Measurements from ENCODE around the gene SPATS2L. TPM values are rescaled to one million over a fixed set of nuclear protein-coding genes. Genes with fewer than 3 reads are reported as not detected.

Gene SPATS2L
- 150 and 154 TPM in 2 replicates for total RNA-seq (2014; rRNA removed; shearing (Covaris generic))

DNA sequence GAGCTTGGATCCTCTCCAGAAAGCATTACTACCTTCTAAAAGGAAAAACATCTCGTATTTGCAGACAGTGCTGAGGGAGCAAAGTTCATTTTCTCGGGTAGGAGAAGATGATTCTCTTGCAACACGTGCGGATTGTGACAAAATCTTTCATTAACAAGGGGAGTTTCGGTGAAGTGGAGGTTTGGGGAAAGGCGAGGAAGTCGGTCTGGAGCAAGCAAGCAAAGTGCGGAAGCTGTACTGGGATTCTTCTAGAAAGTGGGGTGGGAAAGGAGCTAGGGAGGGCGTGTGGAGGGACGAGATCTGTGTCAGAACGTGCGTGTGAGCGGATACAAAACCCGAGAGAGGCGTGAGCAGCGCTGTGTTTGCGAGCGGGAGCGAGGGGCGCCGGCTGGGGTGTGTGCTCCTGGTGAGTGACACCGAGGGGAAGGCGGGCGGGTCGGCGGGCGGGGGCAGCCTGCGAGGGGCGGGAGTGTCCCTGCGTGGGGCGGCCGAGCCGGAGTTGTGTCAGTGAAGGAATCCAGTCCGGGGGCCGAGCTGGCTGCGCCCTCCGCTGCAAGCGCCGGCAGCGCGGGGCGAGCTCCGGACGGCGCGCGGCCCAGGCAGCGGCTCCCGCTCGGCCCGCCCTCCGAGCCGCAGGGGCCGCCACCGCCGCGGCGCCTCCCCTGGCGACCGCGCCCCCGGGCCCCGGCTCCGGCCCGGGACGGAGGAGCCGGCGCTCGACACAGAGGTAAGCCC is at the start of gene SPATS2L:
Gene SPATS2L (plus strand): TSS at position 498 of the 735 bp plus-strand sequence. CDS start 82,552 bp downstream, outside the sequence.
- DNase-seq (ENCODE audit: low spot score) = peak; percentile 69

GRCh38 chr2:200257570-200257969 is 48.9 kb upstream of the SPATS2L start:
- DNase-seq (ENCODE audit: low spot score) = no peak

DNA sequence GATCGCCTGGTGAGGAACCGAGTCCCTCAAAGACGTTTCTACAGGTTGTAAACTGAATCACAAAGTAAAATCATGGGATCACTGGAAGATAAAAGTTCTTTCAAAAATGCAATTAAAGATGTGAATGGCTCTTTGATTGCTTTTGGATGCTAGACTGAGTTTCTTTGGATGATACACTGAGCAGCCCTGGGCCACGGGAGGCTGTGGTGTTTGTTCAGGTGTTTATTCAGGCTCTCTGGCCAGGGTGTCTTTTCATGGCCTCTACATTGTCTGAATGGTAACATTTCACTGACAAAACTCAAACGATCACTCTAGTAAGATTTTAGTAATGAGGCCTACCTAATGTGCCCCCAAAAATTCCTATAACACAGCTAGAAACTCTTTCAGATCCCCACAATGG is 48.4 kb upstream of the SPATS2L start:
- no peak for DNase-seq (ENCODE audit: low spot score)

GRCh38 chr2:200258881-200259576 is 47.5 kb upstream of the SPATS2L start:
- DNase-seq (ENCODE audit: low spot score) = no peak

GRCh38 chr2:200259577-200259957 is 46.9 kb upstream of the SPATS2L start:
- no peak for DNase-seq (ENCODE audit: low spot score)

DNA sequence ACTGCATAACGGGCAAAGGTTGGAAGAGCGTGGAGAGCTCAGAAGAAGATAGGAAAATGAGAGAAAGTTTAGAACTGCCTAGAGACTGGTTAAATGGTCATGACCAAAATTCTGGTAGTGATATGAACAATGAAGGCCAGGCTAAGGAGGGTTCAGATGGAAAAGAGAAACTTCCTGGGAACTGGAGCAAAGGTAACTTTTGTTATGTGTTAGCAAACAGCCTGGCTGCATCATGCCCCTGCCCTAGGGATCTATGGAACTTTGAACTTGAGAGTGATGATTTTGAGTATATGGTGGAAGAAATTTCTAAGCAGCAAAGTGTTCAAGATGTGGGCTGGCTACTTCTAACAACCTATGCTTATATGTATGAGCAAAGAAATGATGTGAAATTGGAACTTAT is 44.4 kb upstream of the SPATS2L start:
- no peak for DNase-seq (ENCODE audit: low spot score)

DNA sequence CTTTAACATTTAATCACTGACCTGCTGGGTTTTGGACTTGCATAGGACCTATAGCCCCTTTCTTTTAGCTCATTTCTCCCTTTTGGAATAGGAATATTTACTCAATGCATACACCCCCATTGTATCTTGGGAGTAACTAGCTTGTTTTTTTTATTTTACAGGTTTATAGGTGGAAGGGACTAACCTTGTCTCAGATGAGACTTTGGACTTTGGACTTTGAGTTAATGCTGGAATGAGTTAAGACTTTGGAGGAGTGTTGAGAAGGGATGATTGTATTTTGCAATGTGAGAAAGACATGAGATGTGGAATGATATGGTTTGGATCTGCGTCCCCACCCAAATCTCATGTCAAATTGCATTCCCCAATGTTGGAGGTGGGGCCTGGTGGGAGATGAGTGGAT is 43.2 kb upstream of the SPATS2L start:
- no peak for DNase-seq (ENCODE audit: low spot score)

GRCh38 chr2:200264631-200265030 is 41.9 kb upstream of the SPATS2L start:
- no peak for DNase-seq (ENCODE audit: low spot score)

DNA sequence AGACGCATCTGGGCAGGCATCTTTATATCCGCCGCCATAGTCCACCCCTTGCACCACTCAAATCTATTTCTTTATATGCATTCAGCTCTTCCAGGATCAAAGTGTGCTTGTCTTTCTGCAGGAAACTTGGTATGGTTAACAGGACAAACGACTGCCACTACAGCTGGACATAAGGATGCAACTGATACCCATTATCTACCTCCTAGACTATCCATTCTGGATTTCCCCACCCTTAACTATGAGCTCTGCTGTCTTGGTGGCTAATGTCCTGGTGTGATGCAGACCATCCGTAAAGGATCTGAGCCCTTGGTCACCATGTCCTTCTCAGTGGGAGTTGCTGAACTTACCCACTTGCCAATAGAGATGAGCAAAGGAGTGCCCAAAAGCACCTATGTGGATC is 40.1 kb upstream of the SPATS2L start:
- DNase-seq (ENCODE audit: low spot score) = no peak

GRCh38 chr2:200267350-200267749 is 39.1 kb upstream of the SPATS2L start:
- DNase-seq (ENCODE audit: low spot score) = no peak

- no peak for DNase-seq (ENCODE audit: low spot score)
Observed at GRCh38 chr2:200270732-200271131, 35.8 kb upstream of the SPATS2L start.

GRCh38 chr2:200272320-200272719 is 34.2 kb upstream of the SPATS2L start:
- DNase-seq (ENCODE audit: low spot score) = no peak

GRCh38 chr2:200274116-200275075 is 32.1 kb upstream of the SPATS2L start:
- DNase-seq (ENCODE audit: low spot score) = no peak

GRCh38 chr2:200275295-200276013 is 31.0 kb upstream of the SPATS2L start:
- no peak for DNase-seq (ENCODE audit: low spot score)

DNA sequence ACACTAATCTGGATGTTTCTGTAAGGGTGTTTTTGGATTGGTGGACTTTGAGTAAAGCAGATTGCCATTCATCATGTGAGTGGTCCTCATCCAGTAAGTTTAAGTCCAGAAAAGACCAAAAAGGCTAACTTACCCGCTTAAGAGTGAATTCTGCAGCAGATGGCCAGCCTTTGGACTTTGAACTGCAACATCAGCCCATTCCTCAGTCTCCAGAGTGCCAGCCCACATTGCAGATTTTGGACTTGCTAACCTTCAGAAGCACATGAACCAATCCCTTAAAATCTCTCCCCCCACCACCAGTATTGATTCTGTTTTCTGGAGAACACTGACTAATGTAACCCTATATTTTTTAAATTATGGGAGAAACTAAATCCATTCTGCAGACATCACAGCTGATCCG is 30.0 kb upstream of the SPATS2L start:
- DNase-seq (ENCODE audit: low spot score) = no peak

DNA sequence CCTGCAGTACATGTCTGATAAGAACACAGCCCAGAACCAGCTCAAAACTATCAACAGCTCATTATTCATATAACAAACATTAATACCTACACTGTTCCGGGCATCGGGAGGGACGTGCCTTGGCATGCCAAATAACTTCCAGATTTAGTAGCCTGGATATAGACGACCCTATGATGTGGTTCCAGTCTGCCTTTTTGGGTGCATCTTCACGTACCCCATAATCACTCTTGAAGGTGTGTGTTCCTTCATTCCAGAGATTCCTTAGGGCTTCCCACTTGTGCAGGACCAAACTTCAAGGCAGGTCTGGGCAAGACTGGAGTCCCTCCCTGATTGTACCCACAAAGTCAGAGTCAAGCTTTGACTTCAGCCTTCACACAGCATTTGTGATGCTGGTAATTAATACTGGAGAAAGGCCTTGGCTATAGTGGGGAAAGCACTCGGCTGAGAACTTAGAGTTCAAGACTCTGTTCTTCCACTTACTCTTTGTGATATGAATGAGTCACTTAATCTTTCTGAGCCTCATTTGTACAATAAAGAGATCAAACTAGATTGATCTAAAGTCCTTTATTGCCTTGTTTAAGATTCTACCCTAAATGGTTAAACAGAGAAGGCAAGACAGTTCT is 27.7 kb upstream of the SPATS2L start:
- DNase-seq (ENCODE audit: low spot score) = no peak

DNA sequence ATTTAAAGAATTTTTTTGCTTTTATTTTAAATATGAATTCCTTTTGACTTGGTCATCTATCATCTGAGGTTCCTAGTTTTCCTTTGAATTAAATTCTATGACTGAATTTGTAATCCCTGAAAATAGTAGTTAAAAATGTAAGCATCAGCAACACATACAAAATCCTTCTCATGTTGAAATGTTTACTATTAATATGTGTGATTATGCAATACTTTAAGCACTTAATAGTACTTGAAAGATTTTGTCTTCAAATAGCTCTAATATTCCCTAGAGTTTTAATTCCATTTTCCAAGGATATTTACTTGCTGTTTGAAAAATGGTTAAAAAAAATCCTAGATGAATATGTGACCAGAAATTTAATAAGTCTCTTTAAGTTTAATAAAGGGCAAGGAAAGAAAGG is 26.6 kb upstream of the SPATS2L start:
- no peak for DNase-seq (ENCODE audit: low spot score)

DNA sequence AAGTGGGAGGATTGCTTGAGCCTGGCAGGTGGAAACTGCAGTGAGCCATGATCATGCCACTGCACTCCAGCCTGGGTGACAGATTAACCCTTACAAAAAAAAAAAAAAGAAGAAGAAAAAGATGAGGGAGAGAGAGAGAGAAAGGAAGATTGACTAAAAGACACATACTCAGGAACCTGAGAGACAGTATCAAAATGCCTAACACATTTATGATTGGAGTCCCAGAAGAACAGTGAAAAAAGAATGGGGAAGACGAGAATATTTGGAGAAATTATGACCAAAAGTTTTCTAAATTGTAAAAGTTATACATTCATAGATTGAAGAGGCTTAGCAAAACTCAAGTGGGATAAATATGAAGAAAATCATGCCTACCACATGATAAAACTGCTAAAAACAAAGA is 19.9 kb upstream of the SPATS2L start:
- DNase-seq (ENCODE audit: low spot score) = no peak

DNA sequence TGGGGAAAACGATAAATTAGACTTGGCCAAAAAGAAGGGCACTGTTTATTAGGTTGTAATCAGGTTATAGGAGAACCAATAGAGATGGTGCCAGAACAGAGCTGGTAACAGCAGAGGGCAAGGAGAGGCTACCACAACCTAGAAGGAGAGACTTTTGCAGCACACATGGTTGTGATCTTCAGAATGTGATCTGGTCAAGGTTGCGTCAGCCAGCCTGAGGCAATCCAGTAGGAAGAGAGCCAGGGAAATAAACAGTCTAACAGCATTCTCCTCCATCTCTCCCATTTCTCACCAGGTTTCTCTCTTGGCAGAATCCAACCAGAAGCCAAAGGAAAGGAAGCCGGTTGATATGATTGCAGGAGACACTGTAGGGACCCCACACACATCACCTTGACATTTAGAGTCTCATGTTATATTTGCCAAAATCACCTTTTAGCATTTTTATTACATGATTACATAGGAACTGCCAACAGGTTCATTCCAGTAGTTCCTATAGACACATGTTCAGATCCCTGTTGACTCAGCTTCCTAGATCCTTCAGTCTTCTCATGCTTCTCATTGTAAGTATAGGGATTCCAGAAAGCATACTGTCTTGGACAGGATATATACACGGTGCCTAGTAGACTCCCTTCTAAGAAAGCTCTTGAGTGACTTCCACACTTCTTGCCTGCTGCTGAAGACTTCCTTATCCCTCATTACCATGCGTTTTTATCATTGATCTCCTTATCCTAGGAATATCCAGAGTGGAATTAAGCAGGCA is 17.6 kb upstream of the SPATS2L start:
- DNase-seq (ENCODE audit: low spot score) = no peak

GRCh38 chr2:200296118-200296517 is 10.4 kb upstream of the SPATS2L start:
- no peak for DNase-seq (ENCODE audit: low spot score)

Measured in A172 (cell line).